ENCODE results near the gene ZCCHC14. TPM values are rescaled to one million over a fixed set of nuclear protein-coding genes. Genes with fewer than 3 reads are reported as not detected.

Gene ZCCHC14
- total RNA-seq, 1 donor: 8.2 TPM

DNA sequence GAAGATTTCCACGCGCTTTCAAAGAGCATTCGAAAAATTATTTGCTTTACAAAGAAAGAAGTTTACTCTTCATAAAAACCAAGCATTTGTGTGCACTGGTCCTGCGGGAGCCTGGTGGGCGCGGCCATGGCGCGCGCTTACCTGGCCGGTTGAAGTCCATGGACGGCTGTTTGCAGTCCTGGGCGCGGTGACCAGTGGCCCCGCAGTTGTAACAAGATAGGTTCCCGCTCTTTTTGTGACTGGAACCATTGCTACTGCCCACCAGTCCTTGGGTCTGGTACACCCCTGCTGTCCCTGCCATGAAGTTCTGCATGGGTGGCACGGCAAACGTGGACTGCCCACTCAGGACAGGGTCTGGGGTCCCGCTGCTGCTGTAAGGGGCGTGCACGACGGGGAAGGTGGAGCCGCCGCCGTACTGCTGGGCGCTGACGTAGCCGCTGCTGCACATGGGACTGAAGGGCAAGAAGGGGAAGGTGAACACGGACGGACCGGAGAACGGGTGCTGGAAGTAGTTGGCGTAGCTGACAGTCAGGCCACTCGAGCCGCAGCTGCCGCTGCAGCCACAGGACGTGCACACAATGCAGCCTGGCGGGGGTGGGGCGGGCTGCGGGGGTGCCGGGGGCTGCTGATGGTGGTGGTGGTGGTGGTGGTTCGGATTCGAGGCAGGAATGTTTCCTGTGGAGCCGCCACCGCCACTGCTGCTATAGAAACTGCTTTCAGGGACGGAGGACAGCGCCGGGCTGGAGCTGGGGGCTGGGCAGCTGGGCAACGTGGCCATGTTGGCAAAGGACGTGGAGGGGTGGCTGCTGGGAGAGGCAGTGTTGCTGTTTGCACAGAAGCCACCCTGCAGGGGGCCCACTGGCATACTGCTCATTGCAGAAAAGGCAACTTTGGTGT is 81.2 kb downstream of the ZCCHC14 start:
- no peak for DNase-seq (ENCODE audit: low read depth)
- no peak overlapping the region for H3K4me3 ChIP-seq (ENCODE audit: low read depth, low read length)
- TF ChIP-seq, protein P1, sequence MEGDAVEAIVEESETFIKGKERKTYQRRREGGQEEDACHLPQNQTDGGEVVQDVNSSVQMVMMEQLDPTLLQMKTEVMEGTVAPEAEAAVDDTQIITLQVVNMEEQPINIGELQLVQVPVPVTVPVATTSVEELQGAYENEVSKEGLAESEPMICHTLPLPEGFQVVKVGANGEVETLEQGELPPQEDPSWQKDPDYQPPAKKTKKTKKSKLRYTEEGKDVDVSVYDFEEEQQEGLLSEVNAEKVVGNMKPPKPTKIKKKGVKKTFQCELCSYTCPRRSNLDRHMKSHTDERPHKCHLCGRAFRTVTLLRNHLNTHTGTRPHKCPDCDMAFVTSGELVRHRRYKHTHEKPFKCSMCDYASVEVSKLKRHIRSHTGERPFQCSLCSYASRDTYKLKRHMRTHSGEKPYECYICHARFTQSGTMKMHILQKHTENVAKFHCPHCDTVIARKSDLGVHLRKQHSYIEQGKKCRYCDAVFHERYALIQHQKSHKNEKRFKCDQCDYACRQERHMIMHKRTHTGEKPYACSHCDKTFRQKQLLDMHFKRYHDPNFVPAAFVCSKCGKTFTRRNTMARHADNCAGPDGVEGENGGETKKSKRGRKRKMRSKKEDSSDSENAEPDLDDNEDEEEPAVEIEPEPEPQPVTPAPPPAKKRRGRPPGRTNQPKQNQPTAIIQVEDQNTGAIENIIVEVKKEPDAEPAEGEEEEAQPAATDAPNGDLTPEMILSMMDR (IDR thresholded peaks at IDR 0.05; ENCODE audit: insufficient read depth, low read depth, low read length): no peak

DNA sequence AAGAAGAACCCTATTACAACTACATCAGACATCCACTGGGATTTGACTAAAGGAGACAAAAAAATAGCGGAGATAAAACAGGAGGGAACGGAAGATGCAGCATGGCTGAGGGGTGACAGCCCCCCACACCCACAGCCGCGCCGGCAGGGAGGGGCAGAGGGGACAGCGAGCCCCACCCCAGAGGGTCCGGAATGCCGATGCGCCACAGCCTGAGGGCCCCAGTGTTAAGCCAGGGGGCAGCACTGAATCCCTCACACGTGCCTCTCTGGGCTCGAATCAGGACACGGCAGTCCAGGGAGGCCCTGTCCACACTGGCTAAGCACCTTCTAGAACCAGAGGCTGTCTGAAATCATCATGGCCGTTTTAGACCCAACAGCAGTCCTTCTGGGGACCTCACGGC is 81.9 kb downstream of the ZCCHC14 start:
- H3K4me3 ChIP-seq (ENCODE audit: low read depth, low read length): no peak overlapping the region
- TF ChIP-seq, protein P1 (IDR thresholded peaks at IDR 0.05; ENCODE audit: insufficient read depth, low read depth, low read length): no peak
- DNase-seq (ENCODE audit: low read depth): no peak

DNA sequence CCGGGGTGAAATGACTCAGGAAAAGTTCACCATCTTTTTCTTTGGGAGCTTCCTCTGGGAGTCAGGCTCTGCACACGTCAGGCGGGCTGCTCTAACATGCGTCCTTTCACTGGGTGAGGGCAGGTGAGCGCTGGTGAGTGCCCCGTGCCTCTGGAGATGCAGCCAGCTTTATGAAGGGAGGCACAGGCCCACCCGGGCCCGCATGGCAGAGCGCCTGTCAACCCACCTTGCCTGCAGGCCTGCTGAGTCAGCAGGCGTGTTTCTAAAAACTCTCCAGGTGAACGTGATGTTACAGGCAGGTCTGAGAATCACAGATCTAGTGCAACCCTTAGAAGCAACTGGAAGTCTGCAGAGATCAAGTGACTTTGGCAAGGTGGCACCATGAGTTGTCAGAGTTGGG is 82.3 kb downstream of the ZCCHC14 start:
- no peak overlapping the region for H3K4me3 ChIP-seq (ENCODE audit: low read depth, low read length)
- TF ChIP-seq, protein P1 (IDR thresholded peaks at IDR 0.05; ENCODE audit: insufficient read depth, low read depth, low read length): no peak
- no peak for DNase-seq (ENCODE audit: low read depth)

DNA sequence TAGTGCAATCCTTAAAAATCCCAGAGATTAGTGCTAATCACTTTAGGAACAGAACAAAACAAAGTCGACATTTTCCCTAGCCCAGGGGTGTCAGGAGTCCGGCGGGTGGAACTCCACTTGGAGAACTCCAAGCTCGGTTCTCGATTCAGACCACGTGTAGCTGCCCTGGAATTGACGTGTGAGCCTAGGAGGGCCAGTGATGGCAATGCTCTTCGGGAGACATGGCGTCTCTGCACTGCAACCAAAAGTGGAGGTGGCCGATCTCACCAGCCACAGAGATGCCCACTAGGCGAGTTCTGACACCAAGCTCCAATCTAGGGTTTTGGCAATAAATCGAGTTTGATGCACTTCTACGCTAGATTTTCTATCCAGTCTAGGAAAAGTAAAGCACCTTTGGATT is 83.0 kb downstream of the ZCCHC14 start:
- DNase-seq (ENCODE audit: low read depth): no peak
- H3K4me3 ChIP-seq (ENCODE audit: low read depth, low read length): no peak overlapping the region
- TF ChIP-seq, protein P1 (IDR thresholded peaks at IDR 0.05; ENCODE audit: insufficient read depth, low read depth, low read length): no peak

DNA sequence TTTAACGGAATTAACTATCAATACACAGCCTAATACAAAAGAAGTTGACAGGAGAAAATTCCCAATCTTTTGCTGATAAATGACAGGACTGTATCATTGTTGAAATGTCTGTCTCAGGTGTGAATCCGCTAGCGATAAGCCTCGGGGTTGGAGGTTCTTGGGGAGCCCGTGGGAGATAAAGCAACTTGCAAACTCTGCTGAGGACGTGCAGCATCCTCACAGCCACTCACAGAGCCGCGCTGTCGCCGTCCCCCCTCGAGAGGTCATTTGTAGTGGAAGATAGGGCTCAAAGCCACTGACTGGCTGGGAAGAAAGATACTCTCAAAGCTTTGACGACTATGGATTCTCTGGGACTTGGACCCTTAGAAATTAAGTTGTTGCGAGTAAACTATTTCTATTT is 83.7 kb downstream of the ZCCHC14 start:
- DNase-seq (ENCODE audit: low read depth): no peak
- no peak overlapping the region for H3K4me3 ChIP-seq (ENCODE audit: low read depth, low read length)
- TF ChIP-seq, protein P1 (IDR thresholded peaks at IDR 0.05; ENCODE audit: insufficient read depth, low read depth, low read length): no peak

DNA sequence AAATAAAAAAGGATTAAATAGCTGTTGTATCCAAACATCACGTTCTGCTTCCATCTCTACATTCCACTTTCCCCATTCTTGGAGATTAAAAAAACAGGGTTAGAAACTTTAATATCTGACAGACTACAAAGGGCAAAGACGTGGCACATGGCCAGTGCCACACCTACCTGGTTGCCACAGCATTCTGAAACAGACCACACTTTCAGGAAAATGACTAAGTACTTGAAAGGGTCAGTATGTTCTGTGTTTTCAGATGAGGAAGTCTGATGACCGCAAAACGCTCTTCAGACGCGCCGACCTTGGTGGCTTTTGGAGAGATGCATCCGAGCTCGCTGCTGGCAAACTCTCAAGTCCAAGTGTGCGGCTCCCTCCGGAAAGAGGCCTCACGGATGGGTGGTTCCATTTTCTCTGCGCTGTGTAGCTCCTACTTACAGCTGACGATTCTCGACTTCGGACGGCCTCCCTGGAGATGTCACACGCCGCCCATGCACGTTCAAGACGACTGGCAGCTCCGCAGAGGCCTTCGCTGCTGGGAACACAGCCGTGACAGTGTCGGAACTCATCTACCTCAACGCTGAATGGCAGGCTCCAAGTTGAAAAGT is 85.2 kb downstream of the ZCCHC14 start:
- DNase-seq (ENCODE audit: low read depth): no peak
- TF ChIP-seq, protein P1 (IDR thresholded peaks at IDR 0.05; ENCODE audit: insufficient read depth, low read depth, low read length): no peak
- no peak overlapping the region for H3K4me3 ChIP-seq (ENCODE audit: low read depth, low read length)

Data from fibroblast of villous mesenchyme (primary cell).